Measurements from ENCODE around the gene PIP5K1A. TPM values are rescaled to one million over a fixed set of nuclear protein-coding genes. Genes with fewer than 3 reads are reported as not detected.

The PIP5K1A gene
- total and polyA plus RNA-seq, 2 of the 8 experiments (the other 6 are each of a cell fraction or from before 2014, with no cell fraction given), result 87.5 to 105 TPM

- TF ChIP-seq, protein P1, sequence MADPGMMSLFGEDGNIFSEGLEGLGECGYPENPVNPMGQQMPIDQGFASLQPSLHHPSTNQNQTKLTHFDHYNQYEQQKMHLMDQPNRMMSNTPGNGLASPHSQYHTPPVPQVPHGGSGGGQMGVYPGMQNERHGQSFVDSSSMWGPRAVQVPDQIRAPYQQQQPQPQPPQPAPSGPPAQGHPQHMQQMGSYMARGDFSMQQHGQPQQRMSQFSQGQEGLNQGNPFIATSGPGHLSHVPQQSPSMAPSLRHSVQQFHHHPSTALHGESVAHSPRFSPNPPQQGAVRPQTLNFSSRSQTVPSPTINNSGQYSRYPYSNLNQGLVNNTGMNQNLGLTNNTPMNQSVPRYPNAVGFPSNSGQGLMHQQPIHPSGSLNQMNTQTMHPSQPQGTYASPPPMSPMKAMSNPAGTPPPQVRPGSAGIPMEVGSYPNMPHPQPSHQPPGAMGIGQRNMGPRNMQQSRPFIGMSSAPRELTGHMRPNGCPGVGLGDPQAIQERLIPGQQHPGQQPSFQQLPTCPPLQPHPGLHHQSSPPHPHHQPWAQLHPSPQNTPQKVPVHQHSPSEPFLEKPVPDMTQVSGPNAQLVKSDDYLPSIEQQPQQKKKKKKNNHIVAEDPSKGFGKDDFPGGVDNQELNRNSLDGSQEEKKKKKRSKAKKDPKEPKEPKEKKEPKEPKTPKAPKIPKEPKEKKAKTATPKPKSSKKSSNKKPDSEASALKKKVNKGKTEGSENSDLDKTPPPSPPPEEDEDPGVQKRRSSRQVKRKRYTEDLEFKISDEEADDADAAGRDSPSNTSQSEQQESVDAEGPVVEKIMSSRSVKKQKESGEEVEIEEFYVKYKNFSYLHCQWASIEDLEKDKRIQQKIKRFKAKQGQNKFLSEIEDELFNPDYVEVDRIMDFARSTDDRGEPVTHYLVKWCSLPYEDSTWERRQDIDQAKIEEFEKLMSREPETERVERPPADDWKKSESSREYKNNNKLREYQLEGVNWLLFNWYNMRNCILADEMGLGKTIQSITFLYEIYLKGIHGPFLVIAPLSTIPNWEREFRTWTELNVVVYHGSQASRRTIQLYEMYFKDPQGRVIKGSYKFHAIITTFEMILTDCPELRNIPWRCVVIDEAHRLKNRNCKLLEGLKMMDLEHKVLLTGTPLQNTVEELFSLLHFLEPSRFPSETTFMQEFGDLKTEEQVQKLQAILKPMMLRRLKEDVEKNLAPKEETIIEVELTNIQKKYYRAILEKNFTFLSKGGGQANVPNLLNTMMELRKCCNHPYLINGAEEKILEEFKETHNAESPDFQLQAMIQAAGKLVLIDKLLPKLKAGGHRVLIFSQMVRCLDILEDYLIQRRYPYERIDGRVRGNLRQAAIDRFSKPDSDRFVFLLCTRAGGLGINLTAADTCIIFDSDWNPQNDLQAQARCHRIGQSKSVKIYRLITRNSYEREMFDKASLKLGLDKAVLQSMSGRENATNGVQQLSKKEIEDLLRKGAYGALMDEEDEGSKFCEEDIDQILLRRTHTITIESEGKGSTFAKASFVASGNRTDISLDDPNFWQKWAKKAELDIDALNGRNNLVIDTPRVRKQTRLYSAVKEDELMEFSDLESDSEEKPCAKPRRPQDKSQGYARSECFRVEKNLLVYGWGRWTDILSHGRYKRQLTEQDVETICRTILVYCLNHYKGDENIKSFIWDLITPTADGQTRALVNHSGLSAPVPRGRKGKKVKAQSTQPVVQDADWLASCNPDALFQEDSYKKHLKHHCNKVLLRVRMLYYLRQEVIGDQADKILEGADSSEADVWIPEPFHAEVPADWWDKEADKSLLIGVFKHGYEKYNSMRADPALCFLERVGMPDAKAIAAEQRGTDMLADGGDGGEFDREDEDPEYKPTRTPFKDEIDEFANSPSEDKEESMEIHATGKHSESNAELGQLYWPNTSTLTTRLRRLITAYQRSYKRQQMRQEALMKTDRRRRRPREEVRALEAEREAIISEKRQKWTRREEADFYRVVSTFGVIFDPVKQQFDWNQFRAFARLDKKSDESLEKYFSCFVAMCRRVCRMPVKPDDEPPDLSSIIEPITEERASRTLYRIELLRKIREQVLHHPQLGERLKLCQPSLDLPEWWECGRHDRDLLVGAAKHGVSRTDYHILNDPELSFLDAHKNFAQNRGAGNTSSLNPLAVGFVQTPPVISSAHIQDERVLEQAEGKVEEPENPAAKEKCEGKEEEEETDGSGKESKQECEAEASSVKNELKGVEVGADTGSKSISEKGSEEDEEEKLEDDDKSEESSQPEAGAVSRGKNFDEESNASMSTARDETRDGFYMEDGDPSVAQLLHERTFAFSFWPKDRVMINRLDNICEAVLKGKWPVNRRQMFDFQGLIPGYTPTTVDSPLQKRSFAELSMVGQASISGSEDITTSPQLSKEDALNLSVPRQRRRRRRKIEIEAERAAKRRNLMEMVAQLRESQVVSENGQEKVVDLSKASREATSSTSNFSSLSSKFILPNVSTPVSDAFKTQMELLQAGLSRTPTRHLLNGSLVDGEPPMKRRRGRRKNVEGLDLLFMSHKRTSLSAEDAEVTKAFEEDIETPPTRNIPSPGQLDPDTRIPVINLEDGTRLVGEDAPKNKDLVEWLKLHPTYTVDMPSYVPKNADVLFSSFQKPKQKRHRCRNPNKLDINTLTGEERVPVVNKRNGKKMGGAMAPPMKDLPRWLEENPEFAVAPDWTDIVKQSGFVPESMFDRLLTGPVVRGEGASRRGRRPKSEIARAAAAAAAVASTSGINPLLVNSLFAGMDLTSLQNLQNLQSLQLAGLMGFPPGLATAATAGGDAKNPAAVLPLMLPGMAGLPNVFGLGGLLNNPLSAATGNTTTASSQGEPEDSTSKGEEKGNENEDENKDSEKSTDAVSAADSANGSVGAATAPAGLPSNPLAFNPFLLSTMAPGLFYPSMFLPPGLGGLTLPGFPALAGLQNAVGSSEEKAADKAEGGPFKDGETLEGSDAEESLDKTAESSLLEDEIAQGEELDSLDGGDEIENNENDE (IDR thresholded peaks at IDR 0.05; ENCODE audit: insufficient replicate concordance, low read length), result no peak
- TF ChIP-seq BCL11A (IDR thresholded peaks at IDR 0.05; ENCODE audit: low read depth in 2 of 2, low read length in 2 of 2) (no peak), TEAD4 (IDR thresholded peaks at IDR 0.05; ENCODE audit: low read depth, low read length) (no peak), TAF1 (IDR thresholded peaks at IDR 0.05; ENCODE audit: low read depth, low read length) (no peak)
These were observed 1.7 kb downstream of the PIP5K1A start (continued) for GRCh38 chr1:151199873-151200581.

Data from H1 (cell line).